HUES6 (cell line): ENCODE results near the gene PROX2.

Source experiments
- H3K27ac ChIP-seq: 2 replicates; pipeline ENCODE4 v1.7.0; 2013; ENCODE audit warnings: low read depth, mild to moderate bottlenecking, low read length, inconsistent platforms
- H3K27me3 ChIP-seq: 2 replicates; pipeline ENCODE4 v1.6.1; 2013; ENCODE audit warnings: low read length; ENCODE audit not compliant: control insufficient read depth, insufficient read depth
- H3K36me3 ChIP-seq: 2 replicates; pipeline ENCODE4 v1.6.1; 2013; ENCODE audit warnings: low read length; ENCODE audit not compliant: control insufficient read depth, insufficient read depth
- H3K4me1 ChIP-seq: 2 replicates; pipeline ENCODE4 v1.6.1; 2013; ENCODE audit warnings: low read length; ENCODE audit not compliant: control insufficient read depth, insufficient read depth
- H3K4me3 ChIP-seq: 2 replicates; pipeline ENCODE4 v1.5.1; 2013; ENCODE audit warnings: low read depth, low read length
- H3K9ac ChIP-seq: one replicate; pipeline ENCODE4 v1.6.1; 2013; ENCODE audit warnings: mild to moderate bottlenecking, low read length
- H3K9me3 ChIP-seq: 2 replicates; pipeline ENCODE4 v1.6.1; 2013; ENCODE audit warnings: low read depth, low read length; ENCODE audit not compliant: control insufficient read depth, insufficient read depth

PROX2 gene

DNA sequence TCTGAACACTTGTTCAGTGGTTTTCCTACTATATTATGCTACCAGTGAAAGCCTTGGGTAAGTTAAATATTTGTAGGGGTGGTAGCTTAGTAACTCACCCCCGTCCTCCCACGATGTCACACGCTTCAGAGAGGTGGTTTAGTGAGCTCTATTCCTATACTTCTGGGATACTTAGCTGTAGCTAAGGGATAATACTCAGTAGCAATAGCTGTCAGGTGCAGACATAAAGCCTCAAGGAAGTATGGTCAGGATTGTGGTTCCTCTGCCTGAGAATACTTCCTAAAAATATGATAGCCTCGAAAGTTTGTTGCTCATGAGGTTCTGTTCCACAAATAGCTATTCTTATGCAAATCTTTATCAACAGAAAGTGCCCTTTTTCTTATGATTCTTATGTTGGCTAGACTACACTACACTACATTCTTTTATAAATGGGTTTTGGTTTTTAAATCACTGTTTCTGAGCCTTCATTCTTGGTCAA lies 17.7 kb upstream of the PROX2 start:
- peaks cover 94% of the 10 kb centered on the region for H3K36me3 ChIP-seq
- H3K4me3 ChIP-seq: no peak overlapping the region
- H3K9ac ChIP-seq: no peak overlapping the region
- H3K27me3 ChIP-seq: no peaks in the 10 kb centered on the region
- H3K27ac ChIP-seq: no peak overlapping the region
- H3K4me1 ChIP-seq: peaks cover 3% of the 10 kb centered on the region
- H3K9me3 ChIP-seq: no peaks in the 10 kb centered on the region

DNA sequence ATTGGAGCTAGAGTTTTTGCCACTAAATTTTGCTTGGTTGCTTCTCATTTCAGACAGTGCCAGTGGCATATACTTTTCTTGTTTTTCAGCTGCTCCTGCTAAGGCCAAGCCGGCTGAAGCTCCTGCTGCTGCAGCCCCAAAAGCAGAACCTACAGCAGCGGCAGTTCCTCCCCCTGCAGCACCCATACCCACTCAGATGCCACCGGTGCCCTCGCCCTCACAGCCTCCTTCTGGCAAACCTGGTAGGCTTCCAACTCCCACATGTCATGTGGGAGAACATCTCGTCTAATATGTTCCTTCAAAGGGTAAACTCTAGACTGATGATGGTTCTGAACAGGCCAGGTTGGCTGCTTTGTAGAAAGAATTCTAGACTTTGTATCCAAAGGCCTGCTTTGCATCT lies 16.8 kb upstream of the PROX2 start:
- no peak overlapping the region for H3K27ac ChIP-seq
- H3K36me3 ChIP-seq: peaks cover 88% of the 10 kb centered on the region
- no peak overlapping the region for H3K4me3 ChIP-seq
- H3K27me3 ChIP-seq: no peaks in the 10 kb centered on the region
- H3K9ac ChIP-seq: no peak overlapping the region
- H3K4me1 ChIP-seq: peaks cover 12% of the 10 kb centered on the region
- no peaks in the 10 kb centered on the region for H3K9me3 ChIP-seq

DNA sequence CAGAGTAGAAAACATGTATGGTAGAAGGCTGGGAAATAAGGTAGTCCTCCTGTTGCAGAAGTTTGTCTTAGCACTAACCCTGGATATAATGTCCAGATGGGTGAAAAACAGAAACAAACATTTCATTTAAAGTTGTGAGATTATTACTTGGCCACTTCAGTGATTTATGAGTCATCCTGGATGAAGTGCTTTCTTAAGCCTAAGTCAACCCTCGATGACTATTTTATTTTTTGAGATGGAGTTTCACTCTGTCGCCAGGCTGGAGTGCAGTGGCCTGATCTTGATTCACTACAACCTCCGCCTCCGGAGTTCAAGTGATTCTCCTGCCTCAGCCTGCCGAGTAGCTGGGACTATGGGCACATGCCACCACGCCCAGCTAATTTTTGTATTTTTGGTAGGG lies 15.9 kb upstream of the PROX2 start:
- Histone ChIP-seq H3K27me3 (no peaks in the 10 kb centered on the region), H3K4me1 (peaks cover 19% of the 10 kb centered on the region), H3K9ac (no peak overlapping the region), H3K27ac (no peak overlapping the region), H3K4me3 (no peak overlapping the region), H3K9me3 (no peaks in the 10 kb centered on the region), H3K36me3 (peaks cover 82% of the 10 kb centered on the region)

DNA sequence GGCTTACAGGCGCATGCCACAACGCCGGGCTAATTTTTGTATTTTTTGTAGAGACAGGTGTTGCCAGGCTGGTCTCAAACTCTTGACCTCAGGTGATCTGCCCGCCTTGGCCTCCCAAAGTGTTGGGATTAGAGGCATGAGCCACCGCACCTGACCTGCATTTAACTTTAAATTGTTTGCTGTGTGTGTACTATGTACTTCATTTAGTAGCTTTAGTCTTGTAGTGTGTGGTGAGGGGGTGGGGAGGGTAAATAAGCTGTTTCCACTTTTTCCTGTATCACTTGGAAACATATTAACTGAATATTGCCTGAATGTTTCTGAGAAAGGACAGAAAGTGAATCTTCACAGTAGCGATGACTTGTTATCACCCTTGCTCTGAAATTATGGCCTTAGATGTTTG lies 14.3 kb upstream of the PROX2 start:
- Histone ChIP-seq H3K27ac (no peak overlapping the region), H3K9ac (no peak overlapping the region), H3K4me1 (peaks cover 35% of the 10 kb centered on the region), H3K9me3 (no peaks in the 10 kb centered on the region), H3K4me3 (no peak overlapping the region), H3K27me3 (no peaks in the 10 kb centered on the region), H3K36me3 (peaks cover 66% of the 10 kb centered on the region)

DNA sequence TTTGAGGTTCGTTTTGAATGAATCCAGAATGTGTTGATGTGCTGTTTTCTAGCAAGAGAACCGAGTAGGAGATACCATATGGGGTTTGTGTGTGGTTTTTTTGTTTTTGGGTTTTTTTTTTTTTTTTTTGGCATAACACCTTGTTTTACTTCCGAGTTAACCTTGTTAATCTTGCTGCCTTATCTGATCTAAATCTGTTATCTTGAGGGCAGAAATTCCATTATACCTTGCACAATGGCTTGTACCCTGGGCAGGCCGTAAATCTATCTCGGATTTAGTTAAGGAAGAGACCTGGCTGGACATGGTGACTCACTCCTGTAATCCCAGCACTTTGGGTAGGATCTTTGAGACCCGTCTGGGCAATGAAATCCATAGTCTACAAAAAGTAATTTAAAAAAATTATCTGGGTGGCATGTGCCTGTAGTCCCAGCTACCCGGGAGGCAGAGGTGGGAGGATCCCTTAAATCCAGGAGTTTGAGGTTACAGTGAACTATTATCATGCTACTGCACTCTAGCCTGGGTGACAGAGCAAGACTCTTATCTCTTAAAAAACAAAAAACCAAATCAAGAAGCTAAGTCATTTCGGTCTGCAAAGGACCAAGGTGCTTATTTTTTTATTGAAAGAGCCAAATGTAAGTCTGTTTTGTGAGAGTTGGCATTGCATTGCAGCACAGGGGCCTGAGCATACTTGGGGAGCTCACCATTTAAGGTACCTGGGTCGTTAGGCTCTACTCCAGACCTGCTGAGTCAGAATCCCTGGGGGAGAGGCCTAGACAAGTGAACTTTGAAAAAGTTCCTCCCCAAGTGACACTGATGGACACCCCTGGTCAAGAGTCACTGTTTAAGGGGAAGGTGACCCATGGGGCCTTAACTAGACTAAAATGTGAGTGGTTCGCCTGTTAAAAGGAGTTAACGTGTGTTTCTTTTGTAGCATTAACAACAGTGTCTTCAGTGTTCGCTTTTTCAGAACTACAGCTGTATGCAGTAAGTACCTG lies 12.5 kb upstream of the PROX2 start:
- no peak overlapping the region for H3K9ac ChIP-seq
- H3K4me1 ChIP-seq: peaks cover 52% of the 10 kb centered on the region
- peaks cover 49% of the 10 kb centered on the region for H3K36me3 ChIP-seq
- no peaks in the 10 kb centered on the region for H3K27me3 ChIP-seq
- no peaks in the 10 kb centered on the region for H3K9me3 ChIP-seq
- H3K4me3 ChIP-seq: no peak overlapping the region
- H3K27ac ChIP-seq: peak overlapping the region; percentile 45; the same call in 1 of the 2 replicates

DNA sequence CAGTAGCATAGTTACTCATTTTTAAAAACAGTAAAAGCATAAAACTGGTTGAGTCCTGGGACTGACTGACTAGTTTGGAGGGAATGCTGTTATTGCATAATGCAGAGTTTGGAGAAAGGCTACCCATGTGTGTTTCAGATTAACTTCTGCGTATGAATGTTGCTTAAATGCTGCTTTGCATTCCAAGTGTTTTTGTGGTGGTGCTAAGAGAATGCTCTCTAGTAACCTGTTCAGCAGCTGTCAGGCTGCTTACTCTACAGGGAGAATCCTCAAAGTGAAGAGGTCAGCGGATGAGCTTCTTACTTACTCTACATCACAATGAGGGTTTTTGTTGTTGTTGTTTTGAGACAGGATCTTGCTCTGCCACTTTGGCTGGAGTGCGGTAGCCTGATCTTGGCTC lies 10.1 kb upstream of the PROX2 start:
- Histone ChIP-seq H3K36me3 (peaks cover 25% of the 10 kb centered on the region), H3K27ac (peak overlapping the region; percentile 46; the same call in 1 of the 2 replicates), H3K9ac (no peak overlapping the region), H3K4me1 (peaks cover 52% of the 10 kb centered on the region), H3K9me3 (no peaks in the 10 kb centered on the region), H3K4me3 (peak overlapping the region; percentile 21), H3K27me3 (no peaks in the 10 kb centered on the region)

DNA sequence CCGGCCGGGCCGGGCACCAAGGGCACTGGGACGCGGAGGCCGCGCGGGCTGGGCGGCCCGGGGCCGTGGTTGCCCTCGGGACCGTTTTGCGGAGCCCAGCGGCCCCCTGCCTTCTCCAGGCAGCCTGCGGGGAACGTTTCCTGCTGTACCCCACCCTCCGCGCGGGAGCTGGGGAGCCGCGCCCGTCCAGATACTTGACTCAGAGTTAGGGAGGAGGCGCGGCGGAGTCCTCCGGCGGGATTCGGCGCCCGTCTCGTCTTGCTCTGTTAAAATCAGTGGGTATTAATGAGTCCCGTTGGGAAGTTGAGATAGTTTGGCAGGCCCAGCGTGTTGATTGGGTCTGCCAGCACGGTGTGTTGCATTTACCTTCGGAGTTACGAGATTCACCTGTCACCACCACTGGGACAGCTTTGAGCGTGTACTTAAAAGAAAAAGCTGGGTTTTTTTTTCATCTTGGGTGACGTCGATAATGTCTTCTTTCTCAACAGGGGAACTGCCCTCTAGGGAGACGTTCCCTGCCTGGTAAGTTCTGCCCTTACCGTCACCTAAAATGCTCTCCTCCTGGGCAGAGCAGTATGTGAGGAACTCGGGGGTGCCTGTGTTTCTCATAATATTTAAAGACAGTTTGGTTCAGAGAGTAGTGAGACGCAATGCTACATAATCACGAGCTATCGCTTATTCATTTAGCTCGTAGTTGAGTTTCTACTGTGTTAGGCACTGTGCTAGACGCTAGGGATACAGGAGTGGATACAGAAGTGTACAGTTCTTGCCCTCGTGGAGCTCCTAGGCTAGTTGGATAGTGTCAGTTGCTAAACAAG lies 6.4 kb upstream of the PROX2 start:
- Histone ChIP-seq H3K4me3 (peak overlapping the region; percentile 88), H3K27me3 (no peaks in the 10 kb centered on the region), H3K27ac (peak overlapping the region; percentile 24), H3K4me1 (peaks cover 37% of the 10 kb centered on the region), H3K9ac (peak overlapping the region; percentile 92), H3K36me3 (no peaks in the 10 kb centered on the region), H3K9me3 (no peaks in the 10 kb centered on the region)

DNA sequence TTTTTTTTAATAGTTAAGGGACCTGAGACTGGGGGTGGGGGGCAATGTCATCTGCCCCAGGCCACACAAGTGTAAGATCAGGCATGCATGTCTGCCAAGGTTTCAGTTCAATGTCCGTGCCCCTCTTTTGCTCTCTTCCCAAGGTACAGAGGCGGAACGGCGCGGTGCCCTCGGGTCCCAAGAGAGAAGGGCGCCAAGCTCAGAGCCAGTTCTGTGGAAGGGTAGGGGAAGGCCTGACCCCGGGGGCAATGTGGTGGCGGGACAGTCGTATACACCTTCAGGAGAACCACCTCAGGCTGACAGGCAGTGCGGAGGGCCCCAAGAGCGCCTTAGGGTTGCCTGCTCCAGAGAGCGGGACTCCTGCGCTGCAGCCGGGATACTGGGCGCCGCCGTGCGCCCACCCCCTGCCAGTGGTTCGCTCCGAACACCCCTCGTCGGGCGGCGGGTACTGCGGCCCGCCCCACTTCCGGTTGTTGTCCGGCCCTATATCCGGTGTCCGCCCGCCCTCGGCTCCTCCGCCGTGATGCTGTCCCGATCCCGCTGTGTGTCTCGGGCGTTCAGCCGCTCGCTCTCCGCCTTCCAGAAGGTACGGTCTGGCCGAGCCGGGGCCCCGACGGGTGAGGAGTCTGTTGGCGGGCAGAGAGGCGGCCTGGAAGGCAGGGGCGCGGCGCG lies 5.6 kb upstream of the PROX2 start, which contains the start of gene DLST:
TSS of gene DLST (plus strand) at position 486 of the 672 bp plus-strand sequence. CDS start at position 524, 38 bp downstream.
- no peaks in the 10 kb centered on the region for H3K9me3 ChIP-seq
- H3K4me3 ChIP-seq: peak within 1 kb of the TSS; percentile 88
- H3K36me3 ChIP-seq: no peaks in the 10 kb centered on the region
- no peaks in the 10 kb centered on the region for H3K27me3 ChIP-seq
- peak within 1 kb of the TSS; percentile 24 for H3K27ac ChIP-seq
- H3K4me1 ChIP-seq: peaks cover 30% of the 10 kb centered on the region
- H3K9ac ChIP-seq: peak within 1 kb of the TSS; percentile 92

DNA sequence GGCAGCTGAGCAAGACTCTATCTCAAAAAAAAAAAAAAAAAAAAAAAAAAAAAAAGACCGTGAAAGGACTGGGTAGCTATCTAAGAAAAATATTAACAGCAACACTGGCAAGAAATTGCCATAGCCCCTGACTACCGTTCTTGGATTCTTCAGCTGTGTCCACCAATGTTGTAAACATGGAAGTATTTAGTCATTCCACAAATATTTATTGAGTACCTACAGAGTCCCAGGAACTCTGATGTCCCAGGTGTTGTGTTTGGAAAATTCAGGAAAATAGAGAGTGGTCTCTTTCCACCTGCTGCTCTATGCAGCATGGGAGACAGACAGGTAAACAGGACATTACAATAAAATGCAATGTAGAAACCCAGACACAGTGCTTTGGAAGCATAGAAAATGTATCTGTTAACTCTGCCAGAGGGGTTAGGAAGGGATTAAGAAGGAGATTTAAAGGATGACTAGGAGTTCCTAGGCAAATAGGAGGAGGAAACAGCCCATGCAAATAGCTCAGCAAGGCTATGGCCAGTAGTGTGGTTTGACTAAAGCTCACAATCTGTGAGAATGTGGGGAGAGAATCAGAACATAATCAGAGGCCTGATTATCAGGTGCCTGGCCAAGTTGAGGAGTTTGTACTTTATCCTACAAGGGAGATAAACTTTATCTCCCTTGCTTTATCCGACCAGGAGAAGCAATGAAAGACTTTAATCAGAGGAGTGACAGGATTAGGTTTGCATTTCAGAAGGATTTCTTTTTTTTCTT lies 3.7 kb upstream of the PROX2 start:
- peaks cover 19% of the 10 kb centered on the region for H3K4me1 ChIP-seq
- H3K36me3 ChIP-seq: no peaks in the 10 kb centered on the region
- no peak overlapping the region for H3K27ac ChIP-seq
- H3K27me3 ChIP-seq: no peaks in the 10 kb centered on the region
- no peak overlapping the region for H3K4me3 ChIP-seq
- peak overlapping the region; percentile 4 for H3K9ac ChIP-seq
- no peaks in the 10 kb centered on the region for H3K9me3 ChIP-seq

DNA sequence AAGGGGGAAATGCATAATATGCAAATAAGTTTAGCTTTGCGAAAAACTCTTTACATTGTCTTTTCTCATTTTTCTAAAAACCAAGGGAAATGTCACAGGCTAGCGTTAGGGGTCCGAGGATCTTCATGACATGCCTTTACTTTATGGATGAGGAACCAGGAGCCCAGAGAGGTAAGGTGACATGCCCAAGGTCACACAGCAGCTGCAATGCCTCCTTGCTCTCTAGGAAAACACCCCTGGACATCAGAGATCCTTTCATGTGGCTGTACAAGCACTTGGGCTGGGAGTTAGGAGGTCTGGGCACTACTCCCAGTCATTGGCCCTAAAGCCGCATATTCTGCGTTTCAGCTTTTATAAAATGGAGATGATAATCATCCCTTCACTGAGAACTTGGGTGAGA lies 741 bp downstream of the PROX2 start:
- H3K27me3 ChIP-seq: no peaks in the 10 kb centered on the region
- no peaks in the 10 kb centered on the region for H3K9me3 ChIP-seq
- no peak overlapping the region for H3K9ac ChIP-seq
- H3K4me3 ChIP-seq: no peak overlapping the region
- 0 out of 2 replicates have a peak, but pooled peaks cover 9% of the 10 kb centered on the region for H3K4me1 ChIP-seq
- H3K36me3 ChIP-seq: no peaks in the 10 kb centered on the region
- no peak overlapping the region for H3K27ac ChIP-seq
